ENCODE data around the gene ITGAL. TPM values are rescaled to one million over a fixed set of nuclear protein-coding genes. Genes with fewer than 3 reads are reported as not detected.

The ITGAL gene
- total and polyA plus RNA-seq, 2 experiments from 2014 or later, result 0.95 to 3.4 TPM

DNA sequence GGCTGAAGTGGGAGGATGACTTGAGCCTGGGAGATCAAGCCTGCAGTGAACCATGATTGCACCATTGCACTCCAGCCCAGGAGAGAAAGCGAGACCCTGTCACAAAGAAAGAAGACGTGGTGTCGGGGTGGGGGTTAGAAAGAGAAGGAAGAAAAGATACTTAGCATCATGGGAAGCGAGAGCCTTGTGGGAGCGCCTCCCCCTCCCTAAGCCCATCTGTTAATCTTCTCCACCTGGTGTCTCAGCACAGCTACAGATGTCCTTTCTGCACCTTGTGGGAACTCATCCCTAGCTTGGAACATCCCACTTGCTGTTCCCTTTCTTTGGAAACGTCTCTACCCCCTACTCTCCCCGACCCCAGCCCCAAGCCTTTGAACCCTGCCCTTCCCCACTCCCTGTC lies 93.0 kb downstream of the ITGAL start:
- H3K79me2 ChIP-seq, result peaks cover 11% of the 10 kb centered on the region
- no peak overlapping the region for H3K27ac ChIP-seq
- H3K36me3 ChIP-seq (replicated peaks; ENCODE audit: insufficient read depth, low read depth), result no peaks in the 10 kb centered on the region
- TF ChIP-seq, protein P1, sequence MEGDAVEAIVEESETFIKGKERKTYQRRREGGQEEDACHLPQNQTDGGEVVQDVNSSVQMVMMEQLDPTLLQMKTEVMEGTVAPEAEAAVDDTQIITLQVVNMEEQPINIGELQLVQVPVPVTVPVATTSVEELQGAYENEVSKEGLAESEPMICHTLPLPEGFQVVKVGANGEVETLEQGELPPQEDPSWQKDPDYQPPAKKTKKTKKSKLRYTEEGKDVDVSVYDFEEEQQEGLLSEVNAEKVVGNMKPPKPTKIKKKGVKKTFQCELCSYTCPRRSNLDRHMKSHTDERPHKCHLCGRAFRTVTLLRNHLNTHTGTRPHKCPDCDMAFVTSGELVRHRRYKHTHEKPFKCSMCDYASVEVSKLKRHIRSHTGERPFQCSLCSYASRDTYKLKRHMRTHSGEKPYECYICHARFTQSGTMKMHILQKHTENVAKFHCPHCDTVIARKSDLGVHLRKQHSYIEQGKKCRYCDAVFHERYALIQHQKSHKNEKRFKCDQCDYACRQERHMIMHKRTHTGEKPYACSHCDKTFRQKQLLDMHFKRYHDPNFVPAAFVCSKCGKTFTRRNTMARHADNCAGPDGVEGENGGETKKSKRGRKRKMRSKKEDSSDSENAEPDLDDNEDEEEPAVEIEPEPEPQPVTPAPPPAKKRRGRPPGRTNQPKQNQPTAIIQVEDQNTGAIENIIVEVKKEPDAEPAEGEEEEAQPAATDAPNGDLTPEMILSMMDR (IDR thresholded peaks at IDR 0.05; ENCODE audit: poor library complexity), result no peak
- TF ChIP-seq EZH2 (IDR thresholded peaks at IDR 0.05; ENCODE audit: borderline replicate concordance) (no peak), EZH2phosphoT487 (IDR thresholded peaks at IDR 0.05; ENCODE audit: low read depth, severe bottlenecking, unreplicated experiment) (no peak)
- WGBS (ENCODE audit: low lambda C conversion rate, missing lambda C conversion rate), result 85% methylated on average over 7 of the region's 7 CpGs
- no peak overlapping the region for H3K4me3 ChIP-seq
- H3K4me2 ChIP-seq, result no peak overlapping the region
- H3K9me3 ChIP-seq (ENCODE audit: low read depth), result no peaks in the 10 kb centered on the region
- no peaks in the 10 kb centered on the region for H3K27me3 ChIP-seq
- no peaks in the 10 kb centered on the region for H4K20me1 ChIP-seq (ENCODE audit: insufficient read depth, poor library complexity, severe bottlenecking)
- H3K4me1 ChIP-seq (ENCODE audit: insufficient read depth), result peaks cover 5% of the 10 kb centered on the region
- no peaks in the 10 kb centered on the region for H3K9me2 ChIP-seq (replicated peaks; ENCODE audit: insufficient read depth)
- no peak overlapping the region for H2AFZ ChIP-seq
- DNase-seq (ENCODE audit: low spot score), result no peak

DNA sequence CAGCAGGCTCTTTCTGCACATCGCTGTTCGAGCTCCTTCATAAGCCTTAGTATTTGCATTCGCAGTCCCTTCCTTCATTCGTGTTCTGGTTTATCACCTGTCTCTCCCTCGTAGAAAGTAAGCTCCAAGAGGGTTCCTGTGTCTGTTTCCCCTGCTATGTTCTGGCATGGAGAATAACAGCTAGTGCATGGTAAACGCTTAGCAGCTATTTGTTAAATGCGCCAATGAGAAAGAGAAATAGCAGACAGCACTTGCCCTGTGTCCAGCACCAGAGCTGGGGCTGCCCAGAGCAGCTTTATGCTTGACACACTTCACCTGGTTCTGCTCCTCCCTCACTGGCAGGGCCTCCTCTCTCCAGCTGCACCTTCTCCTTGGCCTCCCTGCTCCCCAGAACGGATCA lies 93.4 kb downstream of the ITGAL start:
- Histone ChIP-seq H3K27me3 (no peaks in the 10 kb centered on the region), H3K9me3 (ENCODE audit: low read depth) (no peaks in the 10 kb centered on the region), H3K79me2 (peaks cover 11% of the 10 kb centered on the region), H3K4me2 (no peak overlapping the region), H3K4me1 (ENCODE audit: insufficient read depth) (peaks cover 10% of the 10 kb centered on the region), H3K27ac (no peak overlapping the region), H2AFZ (no peak overlapping the region), H4K20me1 (ENCODE audit: insufficient read depth, poor library complexity, severe bottlenecking) (no peaks in the 10 kb centered on the region), H3K36me3 (replicated peaks; ENCODE audit: insufficient read depth, low read depth) (no peaks in the 10 kb centered on the region), H3K4me3 (no peak overlapping the region), H3K9me2 (replicated peaks; ENCODE audit: insufficient read depth) (no peaks in the 10 kb centered on the region)
- TF ChIP-seq, protein P1 (IDR thresholded peaks at IDR 0.05; ENCODE audit: poor library complexity), result no peak
- TF ChIP-seq EZH2phosphoT487 (IDR thresholded peaks at IDR 0.05; ENCODE audit: low read depth, severe bottlenecking, unreplicated experiment), result no peak
- TF ChIP-seq EZH2 (IDR thresholded peaks at IDR 0.05; ENCODE audit: borderline replicate concordance), result no peak
- 88% methylated on average over 8 of the region's 8 CpGs for WGBS (ENCODE audit: low lambda C conversion rate, missing lambda C conversion rate)
- no peak for DNase-seq (ENCODE audit: low spot score)

DNA sequence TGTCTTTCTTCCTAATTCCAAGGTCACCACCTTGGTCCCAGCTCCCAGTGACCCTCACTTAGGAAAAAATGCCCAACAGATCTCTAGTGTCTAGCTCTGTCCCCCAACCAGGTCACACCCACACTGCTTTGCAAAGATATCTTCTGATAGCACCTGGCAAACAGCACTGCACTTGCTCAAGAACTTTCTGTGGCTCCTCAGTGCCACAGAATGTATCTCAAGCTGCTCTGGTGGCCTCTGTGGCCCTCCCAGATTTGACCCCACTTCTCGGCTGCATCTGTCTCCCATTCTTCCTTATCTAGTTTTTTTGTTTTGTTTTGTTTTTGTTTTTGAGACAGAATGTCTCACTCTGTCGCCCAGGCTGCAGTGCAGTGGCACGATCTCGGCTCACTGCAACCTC lies 94.0 kb downstream of the ITGAL start:
- Histone ChIP-seq H3K27me3 (no peaks in the 10 kb centered on the region), H2AFZ (no peak overlapping the region), H3K4me1 (ENCODE audit: insufficient read depth) (peaks cover 11% of the 10 kb centered on the region), H3K27ac (no peak overlapping the region), H3K9me2 (replicated peaks; ENCODE audit: insufficient read depth) (no peaks in the 10 kb centered on the region), H3K9me3 (ENCODE audit: low read depth) (no peaks in the 10 kb centered on the region), H3K79me2 (peaks cover 11% of the 10 kb centered on the region), H3K4me3 (no peak overlapping the region), H3K4me2 (no peak overlapping the region), H3K36me3 (replicated peaks; ENCODE audit: insufficient read depth, low read depth) (no peaks in the 10 kb centered on the region), H4K20me1 (ENCODE audit: insufficient read depth, poor library complexity, severe bottlenecking) (no peaks in the 10 kb centered on the region)
- no peak for TF ChIP-seq EZH2 (IDR thresholded peaks at IDR 0.05; ENCODE audit: borderline replicate concordance)
- TF ChIP-seq, protein P1 (IDR thresholded peaks at IDR 0.05; ENCODE audit: poor library complexity), result no peak
- TF ChIP-seq EZH2phosphoT487 (IDR thresholded peaks at IDR 0.05; ENCODE audit: low read depth, severe bottlenecking, unreplicated experiment), result no peak
- 93% methylated on average over 4 of the region's 4 CpGs for WGBS (ENCODE audit: low lambda C conversion rate, missing lambda C conversion rate)
- DNase-seq (ENCODE audit: low spot score), result no peak

All from hepatocyte (in vitro differentiated cells).